HK-2 (cell line): ENCODE measurements around the gene PDYN.

Source experiments
- DNase-seq: peaks from one replicate; pipeline ENCODE4 v3.0.0-alpha.2; 2018; ENCODE audit not compliant: unreplicated experiment

Gene PDYN

DNA sequence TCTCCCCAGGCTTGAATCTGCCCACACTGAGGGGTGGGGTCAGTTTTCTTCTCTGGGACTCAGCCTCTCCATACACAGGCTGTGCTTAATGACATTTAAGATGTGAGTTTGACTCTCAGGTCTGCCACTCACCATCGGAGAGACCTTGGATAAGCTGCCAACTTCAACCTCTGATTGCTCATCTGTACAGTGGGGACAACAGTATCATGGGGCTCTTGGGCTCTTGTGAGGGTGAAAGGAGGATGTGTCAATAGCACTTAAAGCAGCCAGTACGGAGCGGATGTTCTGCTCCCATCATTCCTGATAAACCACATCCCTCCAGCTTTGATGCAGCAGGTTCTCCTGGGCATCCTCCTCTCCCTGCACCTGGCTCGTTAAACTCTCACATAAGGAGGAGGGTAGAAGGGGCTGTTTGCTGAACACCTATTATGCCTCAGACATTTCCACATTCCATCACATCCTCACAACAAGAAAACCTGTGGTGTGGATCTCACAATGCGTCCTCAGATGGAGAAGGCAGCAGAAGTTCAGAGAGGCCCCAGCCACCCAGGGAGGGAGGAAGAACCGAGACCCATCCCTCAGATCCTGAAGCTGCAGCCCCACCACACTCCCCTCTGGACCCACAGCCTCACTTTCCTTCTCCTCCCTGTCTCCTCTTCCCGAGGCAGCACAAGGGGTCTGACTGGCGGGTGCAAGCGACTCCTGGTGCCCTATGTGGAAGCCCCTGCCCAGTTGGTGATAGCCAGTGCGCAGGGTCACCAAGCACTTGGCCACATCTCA, 1.9 kb upstream of the PDYN start:
- DNase-seq = no peak

GRCh38 chr20:1994627-1995026, 769 bp upstream of the PDYN start:
- no peak for DNase-seq

GRCh38 chr20:1992359-1993110, 1.3 kb downstream of the PDYN start:
- DNase-seq = no peak

DNA sequence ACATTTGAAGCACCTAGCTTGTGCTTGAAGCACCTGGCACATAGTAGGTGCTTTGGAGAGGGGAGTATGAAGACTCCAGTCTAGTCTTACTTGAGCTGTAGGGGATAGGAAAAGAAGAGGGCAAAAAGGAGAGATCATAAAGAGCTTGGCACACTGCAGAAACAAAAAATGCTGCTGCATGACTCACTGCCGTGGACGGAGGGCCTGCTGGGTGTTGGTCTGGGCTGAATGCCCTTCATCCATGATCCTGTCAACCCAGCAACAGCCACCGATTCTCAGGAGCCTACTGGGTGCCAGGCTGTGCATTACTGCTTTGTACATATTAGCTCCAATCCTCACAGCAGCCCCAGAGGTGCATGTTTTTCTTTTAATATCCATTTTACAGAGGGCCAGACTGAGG, 6.0 kb downstream of the PDYN start:
- DNase-seq = no peak

GRCh38 chr20:1983301-1983700, 10.6 kb downstream of the PDYN start:
- DNase-seq = no peak

- DNase-seq = no peak
Measured at GRCh38 chr20:1982686-1983085, 11.2 kb downstream of the PDYN start.

- DNase-seq = no peak
Measured at GRCh38 chr20:1979106-1979778, 14.6 kb downstream of the PDYN start.

- DNase-seq = no peak
Measured at GRCh38 chr20:1975291-1975690, 18.6 kb downstream of the PDYN start.

- no peak for DNase-seq
Measured at GRCh38 chr20:1973601-1974440, 20.0 kb downstream of the PDYN start.

DNA sequence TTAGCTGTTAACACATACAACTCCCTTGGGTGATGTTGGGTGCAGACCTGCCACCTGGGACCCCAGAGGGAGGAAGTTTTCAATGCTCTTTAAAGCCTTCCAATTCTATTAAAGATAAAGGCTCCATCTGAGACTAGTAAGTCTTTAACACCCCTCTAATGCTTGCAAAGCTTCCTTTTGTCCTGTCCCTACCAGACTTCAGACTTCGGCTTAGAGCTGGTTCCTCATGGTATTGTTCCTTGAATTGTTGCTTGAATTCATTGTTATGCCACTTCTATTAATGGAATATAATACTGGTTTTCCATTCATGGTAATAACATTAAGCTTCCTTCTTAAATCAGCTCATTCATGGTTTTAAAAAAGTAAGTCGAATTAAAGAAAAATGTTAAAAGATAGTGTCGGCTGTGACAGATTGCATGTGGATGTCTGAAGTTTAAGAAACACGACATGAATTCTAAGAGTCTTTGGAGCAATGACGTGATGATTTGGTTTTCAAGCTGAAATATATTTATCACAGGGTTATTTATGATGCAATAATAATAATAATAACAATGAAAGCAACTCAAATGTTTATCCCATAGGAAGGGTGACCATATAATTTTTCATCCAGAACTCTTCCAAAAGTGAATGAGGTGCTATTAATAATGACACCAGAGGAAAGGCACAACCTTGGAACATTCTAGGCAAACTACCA, 21.8 kb downstream of the PDYN start:
- DNase-seq = no peak

DNA sequence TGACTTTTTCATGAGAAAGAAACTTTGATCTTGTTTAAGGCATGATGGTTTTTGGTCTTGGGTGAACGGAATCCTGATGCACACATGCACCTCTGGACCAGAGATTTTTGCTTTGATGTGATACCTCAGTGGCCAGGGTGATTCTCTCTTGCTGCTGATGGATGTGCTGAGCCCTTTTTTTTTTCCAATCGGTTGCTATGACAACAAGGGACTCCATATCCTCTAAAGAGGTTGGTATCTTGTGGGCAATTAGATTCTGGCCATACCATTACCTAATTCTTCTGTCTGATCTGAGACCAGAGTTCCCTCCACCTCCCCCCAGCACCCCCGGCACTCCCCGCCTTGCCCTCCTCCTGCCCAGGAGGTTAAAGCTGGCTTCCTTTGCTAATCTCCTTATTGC, 24.9 kb downstream of the PDYN start:
- no peak for DNase-seq

DNA sequence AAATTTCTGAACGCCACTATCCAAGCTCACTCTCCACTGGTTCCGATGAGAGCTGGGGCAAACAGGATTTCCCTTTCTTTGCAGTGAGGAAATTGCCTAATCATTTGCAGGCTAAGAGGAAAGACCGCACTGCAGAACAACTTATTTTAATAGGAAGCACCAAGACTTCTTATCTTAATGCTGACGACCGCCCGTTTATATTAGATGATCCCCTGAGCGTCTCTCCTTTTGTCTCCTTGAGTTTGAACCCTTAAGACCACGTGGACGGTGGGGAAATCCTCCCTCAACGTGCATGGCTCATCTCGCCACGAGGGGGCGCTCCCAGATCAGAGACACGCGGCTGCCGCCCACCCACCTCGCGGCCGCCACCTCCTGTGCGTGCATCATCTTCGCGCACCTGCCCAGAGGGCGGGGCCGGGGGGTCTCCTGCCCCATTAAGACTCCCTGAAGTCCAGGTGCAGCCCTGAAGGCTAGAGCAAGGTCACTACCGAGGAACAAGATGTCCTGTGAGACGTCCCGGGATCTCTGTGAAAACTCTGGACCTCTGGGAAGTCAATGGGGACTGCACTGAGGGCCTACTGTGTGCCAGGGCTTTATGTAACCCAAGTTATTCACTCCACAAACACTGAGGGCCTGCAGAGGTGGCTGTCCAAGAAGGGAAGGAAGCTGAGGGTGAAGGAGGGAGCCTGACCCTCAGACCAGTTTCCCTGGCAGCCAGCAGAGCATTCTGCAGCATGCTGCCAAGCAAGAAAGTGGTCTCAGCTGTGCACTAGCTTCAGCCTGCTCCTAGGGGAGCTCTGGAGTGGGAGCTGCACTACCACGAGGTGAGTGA, 28.1 kb downstream of the PDYN start:
- peak; percentile 85 for DNase-seq

DNA sequence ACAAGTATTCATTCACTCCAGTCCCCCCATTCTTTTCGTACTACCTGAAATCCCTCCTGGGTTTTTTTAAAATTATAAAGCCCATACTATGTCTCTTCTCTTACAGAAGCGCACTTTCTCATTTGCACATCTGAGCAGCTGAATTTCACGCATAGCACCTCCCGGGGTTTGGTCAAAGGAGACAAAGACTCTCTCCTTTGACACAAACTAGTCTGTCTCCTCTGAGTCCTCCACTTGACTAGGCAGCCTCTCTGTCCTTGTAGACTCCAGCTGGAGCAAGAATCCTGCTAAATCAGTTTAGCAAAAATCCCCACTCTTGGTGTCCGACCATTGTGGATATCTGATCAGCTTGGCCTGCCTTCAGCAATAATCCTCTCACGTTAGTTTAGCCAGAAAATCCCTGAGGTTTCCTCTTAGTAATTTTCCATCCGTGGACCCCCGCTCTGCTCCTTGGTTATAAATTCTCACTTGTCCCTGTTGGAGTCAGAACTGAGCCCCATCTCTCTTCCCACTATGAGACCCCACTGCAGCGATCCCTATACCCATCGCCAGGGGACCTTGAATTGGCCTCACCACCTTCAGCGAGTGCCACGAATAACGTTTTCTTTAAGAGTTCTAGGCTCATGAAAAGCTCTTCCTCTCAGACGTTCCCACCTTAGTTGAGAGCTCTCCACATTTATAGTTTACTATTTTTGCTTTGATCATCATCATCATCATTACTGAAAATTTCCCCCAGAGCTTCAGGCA, 29.0 kb downstream of the PDYN start:
- DNase-seq = no peak

GRCh38 chr20:1964061-1964460, 29.8 kb downstream of the PDYN start:
- no peak for DNase-seq

DNA sequence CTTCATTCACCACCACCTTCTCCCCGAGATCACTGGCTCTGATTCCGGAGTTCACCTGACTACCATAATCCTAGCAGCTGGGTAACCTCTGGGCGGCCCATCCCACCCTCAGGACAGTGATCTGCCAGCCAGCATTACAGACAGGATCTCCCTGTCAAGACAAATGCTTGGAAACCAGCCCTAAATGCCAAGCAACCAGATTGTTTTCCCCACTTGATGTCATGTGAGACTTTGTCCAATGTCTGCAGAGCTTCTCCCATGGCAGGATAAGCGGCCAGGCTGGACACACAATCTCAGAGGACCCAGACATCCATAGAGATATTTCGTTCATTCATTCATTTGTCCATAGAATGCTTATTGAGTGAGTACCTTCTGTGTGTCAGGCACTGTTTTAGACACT, 32.5 kb downstream of the PDYN start:
- no peak for DNase-seq

DNA sequence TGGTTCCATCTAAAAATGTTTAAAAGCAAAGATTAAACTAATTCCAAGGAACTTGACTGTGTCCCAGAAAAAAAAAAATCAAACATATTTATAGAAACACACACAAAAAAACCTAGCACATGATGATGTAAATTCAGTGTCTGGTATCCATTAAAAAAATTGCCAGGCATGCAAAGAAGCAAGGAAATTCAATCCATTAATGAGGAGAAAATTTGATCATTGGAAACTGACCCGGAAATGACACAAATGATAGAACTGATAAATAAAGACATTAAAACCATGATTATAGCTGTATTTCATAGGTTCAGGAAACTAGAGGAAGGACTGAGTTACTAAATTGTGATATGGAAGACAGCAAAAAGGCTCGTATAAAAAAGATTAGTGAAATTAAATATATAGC, 34.7 kb downstream of the PDYN start:
- no peak for DNase-seq

GRCh38 chr20:1958426-1958825, 35.4 kb downstream of the PDYN start:
- DNase-seq = no peak

GRCh38 chr20:1955217-1955616, 38.6 kb downstream of the PDYN start:
- DNase-seq = no peak

- no peak for DNase-seq
Measured at GRCh38 chr20:1953621-1954020, 40.2 kb downstream of the PDYN start.
